Measurements from ENCODE around the gene DRAP1.
"Not testable (repeated sequence)": the region's sequence is repeated elsewhere in the genome, so short reads cannot be mapped to it uniquely, and the experiment has no call there.

Gene DRAP1

GRCh38 chr11:65886826-65887722, 32.2 kb upstream of the DRAP1 start:
- no peak for DNase-seq (ENCODE audit: low spot score)

- no peak for DNase-seq (ENCODE audit: low spot score)
Observed at GRCh38 chr11:65887723-65888162, 31.5 kb upstream of the DRAP1 start.

GRCh38 chr11:65888163-65888814, 30.9 kb upstream of the DRAP1 start, which contains the start of gene FIBP:
TSS of gene FIBP (minus strand) at chr11:65888471. CDS start at chr11:65888418, 53 bp downstream.
- DNase-seq (ENCODE audit: low spot score): peak; percentile 96

GRCh38 chr11:65890324-65891218, 28.7 kb upstream of the DRAP1 start, which contains the start of gene CCDC85B:
TSS of gene CCDC85B (plus strand) at chr11:65890673. CDS start at chr11:65890784, 111 bp downstream.
- peak; percentile 97 for DNase-seq (ENCODE audit: low spot score)

GRCh38 chr11:65891219-65892136, 27.7 kb upstream of the DRAP1 start:
- DNase-seq (ENCODE audit: low spot score): no peak

- DNase-seq (ENCODE audit: low spot score): not testable (repeated sequence)
Observed at GRCh38 chr11:65892137-65892540, 27.1 kb upstream of the DRAP1 start.

GRCh38 chr11:65892661-65893317, 26.4 kb upstream of the DRAP1 start:
- DNase-seq (ENCODE audit: low spot score): no peak

- no peak for DNase-seq (ENCODE audit: low spot score)
Observed at GRCh38 chr11:65894034-65894591, 25.1 kb upstream of the DRAP1 start.

- no peak for DNase-seq (ENCODE audit: low spot score)
Observed at GRCh38 chr11:65895482-65895981, 23.7 kb upstream of the DRAP1 start.

GRCh38 chr11:65896034-65896999, 22.9 kb upstream of the DRAP1 start:
- no peak for DNase-seq (ENCODE audit: low spot score)

- no peak for DNase-seq (ENCODE audit: low spot score)
Observed at GRCh38 chr11:65897020-65897471, 22.2 kb upstream of the DRAP1 start.

GRCh38 chr11:65898656-65899355, 20.4 kb upstream of the DRAP1 start:
- DNase-seq (ENCODE audit: low spot score): no peak

- DNase-seq (ENCODE audit: low spot score): no peak
Observed at GRCh38 chr11:65899356-65900124, 19.7 kb upstream of the DRAP1 start.

GRCh38 chr11:65900125-65900898, 18.9 kb upstream of the DRAP1 start, which contains the start of gene FOSL1:
TSS of gene FOSL1 (minus strand) at chr11:65900388. CDS start at chr11:65900339, 49 bp downstream.
- DNase-seq (ENCODE audit: low spot score): peak; percentile 87

GRCh38 chr11:65900899-65901180, 18.4 kb upstream of the DRAP1 start:
- no peak for DNase-seq (ENCODE audit: low spot score)

- no peak for DNase-seq (ENCODE audit: low spot score)
Observed at GRCh38 chr11:65903068-65903481, 16.2 kb upstream of the DRAP1 start.
